HG02970 (cell line): ENCODE results near the gene OMP.

Experiments used
- ATAC-seq: cut with Tn5 transposase; IDR thresholded peaks from one replicate; pipeline ENCODE4 v1.9.1; 2021; ENCODE audit warnings: mild to moderate bottlenecking, moderate library complexity, moderate number of reproducible peaks; ENCODE audit not compliant: unreplicated experiment, low FRiP score

OMP gene

DNA sequence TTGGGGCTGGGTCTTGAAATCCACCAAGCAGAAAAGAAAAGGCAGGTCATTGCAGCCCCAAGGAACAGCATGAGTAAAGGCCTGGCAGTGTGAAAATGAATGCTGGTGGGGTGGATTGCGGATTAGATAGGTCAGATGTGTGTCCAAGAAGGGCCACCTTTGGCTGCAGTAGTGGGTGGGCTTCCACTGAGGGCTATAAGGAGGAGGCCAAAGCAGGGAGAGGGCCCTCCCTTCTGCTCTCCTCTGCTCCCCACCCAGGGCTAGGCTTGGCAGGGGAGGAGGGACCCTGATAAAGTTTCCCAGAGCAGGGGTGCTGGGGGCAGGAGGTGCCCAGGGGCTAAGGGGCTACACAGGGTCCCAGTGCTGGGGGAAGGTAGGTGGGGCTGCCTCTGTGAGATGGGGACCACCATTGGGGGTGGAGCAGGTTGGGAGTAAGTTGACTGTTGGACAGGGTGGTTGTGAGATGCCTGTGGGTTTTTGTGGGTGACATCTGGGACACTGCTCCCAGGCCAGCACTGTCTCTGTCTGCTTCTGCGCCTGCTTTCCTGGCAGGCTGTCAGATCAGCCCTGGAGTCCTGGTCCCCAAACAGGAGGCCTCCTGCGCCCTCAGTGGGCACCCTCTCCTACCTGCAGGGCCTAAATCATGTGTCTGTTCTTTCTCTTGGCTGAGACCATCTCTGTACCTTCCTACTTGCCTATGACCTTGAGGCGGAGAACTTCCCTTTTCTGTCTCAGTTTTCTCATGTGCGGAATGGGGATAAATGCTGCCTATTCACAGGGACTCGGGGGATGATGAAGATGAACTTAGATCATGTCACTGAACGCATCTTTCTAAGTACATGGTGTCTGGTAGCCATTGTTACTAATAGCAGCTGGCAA lies 33.9 kb upstream of the OMP start:
- no peak for ATAC-seq

DNA sequence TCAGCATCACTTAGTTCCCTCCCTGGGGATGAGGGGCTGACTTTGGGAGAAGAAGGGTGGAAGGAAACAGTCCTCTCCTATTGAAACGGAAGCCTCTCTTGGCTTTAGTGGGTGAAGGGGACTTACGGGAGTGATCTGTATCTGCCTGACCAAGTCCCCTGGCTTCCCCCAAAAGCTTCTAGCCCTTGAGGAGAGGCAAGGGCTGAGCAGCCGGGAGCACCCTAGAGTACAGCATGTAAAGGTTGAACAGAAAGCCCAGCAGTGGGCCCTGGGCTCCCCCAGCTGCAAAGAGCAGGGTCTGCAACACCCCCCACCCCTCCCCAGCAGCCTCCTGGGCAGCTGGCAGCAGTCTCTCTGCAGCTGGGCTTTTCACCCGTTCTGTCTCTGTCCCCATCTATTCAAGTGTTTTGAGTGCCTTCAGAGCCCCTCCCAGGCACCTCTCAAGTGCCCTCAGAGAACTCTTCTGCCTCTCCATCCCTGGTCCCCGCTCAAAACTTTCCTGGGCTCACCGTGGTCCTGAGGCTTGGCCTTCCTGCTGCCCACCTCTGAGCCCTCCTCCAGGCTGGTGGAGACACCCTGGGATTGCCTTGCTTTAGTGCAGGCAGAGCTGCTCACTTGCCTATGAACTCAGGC lies 33.2 kb upstream of the OMP start:
- ATAC-seq, result no peak

DNA sequence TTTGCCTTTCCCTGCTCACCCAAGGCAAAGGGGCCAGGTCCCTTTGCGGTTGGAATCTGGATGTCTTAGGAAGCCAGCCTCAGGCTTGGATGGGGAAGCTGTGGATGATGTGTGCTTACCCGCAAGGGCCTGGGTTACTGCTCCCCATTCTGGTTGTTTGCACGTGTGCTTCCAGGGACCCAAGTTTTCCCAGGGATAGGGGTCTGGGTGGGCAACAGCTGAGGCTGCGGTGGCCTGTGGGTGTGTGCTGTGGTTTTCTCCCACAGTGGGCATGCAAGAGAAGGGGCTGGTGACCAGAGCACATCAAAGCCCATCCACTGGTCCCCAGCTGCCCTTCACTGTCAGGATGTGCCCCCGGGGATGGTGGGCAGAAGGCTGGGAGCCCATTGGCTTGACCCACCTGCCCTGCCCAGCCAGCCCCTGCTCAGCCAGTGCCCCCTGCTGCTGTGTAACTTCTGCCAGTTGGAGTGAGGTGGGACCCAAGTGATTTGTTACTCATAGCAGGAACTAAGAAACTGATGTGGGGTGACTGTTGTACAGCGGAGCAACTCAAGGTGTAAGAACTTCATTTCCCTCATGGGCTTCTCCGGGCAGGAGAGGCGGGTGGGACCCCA lies 32.6 kb upstream of the OMP start:
- ATAC-seq, result no peak

DNA sequence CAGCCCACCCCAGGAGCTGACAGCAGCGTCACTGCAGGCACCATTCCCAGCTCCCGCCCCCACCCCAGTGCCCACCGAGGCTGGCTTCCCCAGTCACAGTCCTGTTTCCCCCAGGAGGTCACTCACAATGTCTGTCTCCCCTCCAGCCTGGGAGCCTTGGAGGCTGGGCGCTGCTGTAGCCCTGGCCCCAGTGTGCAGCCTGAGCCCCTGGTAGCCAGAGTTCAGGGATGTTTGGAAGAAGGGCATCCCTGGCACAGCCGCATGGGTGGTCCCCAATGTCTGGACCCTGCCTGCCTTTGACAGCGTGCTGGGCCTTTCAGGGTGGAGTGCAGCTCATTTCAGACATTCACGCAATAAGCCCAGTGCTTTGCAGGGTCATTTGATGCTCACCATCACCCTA lies 31.6 kb upstream of the OMP start:
- no peak for ATAC-seq

DNA sequence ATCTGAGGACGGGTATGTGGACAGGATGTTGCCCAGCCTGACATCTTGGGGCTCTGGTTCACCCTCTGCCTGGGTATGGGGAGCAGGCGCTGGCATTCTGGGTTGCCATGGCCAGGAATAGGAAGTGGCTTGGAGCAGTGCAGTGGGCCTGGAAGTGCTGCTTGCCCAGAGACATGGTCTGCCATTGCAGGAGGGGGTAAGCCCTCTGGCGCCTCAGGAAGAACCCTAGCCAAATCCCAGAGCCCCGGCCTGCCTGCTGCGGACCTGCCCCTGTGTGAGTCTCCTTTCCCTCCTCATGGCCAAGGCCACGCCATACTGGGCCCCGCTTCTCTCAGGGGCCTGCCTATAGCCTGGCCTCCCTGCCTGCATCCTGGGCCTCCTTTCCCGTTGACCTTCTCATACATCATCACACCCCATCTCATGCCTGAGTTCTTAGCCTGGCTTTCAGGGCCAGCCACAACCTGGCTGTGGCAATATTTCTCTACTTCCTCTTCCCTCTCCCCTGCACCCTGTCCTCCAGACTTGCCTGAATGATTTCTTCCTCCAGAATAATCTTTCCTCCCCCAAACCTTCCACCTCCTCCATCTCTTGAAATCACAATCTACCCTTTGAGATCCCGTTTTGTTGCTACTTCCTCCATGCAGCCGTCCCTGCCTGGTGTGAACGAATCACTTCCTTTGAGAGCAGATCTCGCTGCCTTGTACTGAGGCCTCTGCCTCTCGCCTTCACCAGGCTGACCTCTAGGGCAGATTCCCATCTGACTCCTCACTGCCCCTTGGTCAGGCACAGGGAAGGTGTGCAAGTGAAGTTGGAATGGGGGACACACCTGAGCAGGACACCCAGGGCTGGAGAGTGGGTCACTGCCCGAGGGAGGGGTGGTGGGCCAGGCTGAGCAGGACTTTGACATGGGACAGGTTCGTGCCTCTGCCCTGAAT lies 30.7 kb upstream of the OMP start:
- no peak for ATAC-seq

DNA sequence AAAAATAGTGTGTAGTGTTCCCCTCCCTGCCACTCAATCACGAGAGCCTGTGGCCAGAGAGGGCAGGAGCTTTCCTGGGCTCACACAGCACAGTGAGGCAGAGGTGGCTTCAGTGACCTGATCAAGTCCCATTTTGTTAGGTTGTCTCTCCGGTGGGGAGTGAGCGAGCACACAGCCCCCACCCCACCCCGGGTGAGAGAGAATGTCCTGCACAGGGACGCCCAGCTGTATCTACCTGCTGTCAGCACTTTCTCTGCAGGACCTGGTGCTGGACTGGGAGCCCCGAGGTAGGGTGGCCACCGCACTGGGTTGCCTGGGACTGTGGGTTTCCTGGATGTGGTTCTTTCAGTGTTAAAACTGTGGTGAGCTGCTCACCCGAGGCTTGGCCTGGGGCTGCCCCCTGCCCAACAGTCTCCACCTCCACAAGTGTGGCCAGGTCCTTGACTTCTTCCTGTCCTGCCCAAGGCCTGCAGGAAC lies 29.8 kb upstream of the OMP start:
- no peak for ATAC-seq

DNA sequence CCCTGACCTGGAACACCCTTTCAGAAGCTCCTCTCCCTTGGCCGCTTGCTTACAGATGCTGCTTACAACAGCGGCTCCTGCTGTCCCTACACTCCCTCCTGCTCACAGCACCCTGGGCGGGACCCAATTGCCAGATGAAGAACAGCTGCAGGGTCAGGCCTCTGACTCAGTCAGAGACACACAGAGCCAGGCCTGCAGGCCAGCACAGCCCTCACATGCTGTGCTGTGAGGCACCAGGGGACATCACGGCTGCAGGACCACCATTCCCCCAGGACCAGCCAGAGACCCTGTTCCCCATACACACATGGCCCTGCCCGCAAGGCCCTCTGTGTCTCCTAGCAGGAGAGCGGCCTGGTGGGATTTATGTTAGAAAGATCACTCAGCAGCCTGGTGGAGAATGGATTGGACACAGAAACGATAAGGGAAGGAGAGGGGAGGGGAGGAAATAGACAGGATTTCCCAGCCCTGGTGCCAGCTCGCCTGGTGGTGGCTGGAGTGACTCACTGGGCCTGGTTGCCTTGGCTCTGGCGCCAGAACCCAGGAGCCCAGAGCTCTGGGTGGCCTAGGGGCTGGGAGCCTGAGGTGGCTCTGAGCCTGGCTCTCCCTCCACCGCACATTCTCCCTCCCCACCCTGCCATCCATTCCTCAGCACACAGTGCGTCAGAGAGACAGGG lies 29.2 kb upstream of the OMP start:
- no peak for ATAC-seq

DNA sequence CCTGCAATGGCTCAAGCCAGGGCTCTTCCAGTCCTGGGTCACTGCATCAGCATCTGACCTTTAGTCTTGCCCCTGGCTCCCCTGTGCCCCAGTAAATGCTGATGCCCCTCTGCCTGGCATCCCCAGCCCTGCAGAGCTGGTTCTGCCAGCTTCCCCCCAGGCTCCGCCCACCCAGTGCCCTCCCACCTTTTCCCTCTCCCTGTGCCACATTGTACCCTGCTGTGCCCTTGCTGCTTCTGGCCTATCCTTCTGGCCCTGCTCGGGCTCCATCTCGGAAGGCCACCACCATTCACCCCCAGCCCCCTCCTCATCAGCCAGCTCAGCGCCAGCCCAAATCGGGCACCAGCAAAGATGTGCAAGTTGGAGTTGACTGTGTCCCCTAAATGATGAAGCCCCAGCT lies 28.4 kb upstream of the OMP start:
- ATAC-seq, result no peak

DNA sequence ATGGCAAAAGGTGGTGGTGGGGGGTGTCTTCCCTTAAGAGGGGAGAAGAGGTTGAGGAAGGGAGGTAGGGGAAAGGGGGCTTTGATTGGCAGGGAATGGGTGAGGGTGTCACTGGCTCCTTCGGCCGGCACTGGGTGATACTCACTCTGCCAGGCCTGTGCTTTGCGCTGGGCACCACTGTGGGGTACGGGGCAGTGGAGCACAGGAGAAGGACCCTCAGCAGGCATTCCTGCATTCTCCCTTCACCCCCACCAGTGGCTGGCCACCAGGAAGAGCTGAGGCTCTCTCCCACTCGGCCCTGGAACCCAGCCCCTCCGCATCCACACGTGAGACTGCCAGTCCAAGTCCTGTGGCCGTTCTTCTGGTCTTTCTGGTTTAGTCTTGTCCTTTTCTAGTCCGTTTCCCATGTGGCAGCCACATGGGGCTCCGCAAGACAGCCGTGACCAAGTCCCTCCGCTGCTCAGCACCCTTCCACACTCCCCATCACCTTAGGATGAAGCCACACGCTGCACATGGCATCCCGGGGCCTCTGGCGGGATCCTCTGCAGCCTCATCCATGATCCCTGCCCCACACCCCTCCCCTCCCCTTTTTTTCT lies 27.9 kb upstream of the OMP start:
- no peak for ATAC-seq

DNA sequence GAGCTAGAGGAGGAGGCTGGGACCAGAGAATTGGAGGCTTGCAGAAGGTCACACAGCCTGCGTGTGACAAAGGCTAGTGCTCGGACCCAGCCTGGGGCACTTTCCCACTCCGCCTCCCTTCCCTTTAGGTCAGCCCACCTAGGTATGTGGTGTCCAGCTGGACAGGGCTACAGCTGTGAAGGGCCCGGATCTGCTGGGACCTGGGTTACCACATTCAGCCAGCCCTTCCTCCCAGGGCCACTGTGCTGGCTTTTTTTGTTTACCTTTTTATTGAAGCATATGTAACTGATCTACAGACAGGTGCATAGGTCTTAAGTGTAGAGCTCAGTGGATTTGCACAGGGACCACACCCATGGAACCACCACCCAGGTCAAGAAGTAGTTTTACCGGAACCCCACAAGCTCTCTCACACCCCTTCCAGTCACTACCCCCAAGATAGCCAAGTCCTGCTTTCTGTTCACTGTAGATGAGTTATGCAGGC lies 27.2 kb upstream of the OMP start:
- ATAC-seq, result no peak

DNA sequence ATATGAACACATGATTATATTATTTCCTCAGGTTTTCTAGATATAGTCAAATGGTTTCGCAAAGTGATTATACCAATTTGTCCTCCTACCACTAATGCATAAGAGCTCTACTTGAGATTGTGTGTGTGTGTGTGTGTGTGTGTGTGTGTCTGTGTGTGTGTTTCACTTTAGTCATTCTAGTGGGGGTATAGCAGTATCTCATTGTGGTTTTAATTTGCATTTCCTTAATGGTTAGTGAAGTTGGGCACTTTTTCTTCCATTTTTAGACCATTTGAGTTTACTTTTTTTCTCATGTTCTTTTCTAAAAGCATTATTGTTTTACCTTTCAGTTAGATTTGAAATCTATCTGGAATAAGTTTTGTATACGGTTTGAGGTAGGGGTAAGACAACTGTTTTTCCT lies 23.0 kb upstream of the OMP start:
- ATAC-seq, result no peak

DNA sequence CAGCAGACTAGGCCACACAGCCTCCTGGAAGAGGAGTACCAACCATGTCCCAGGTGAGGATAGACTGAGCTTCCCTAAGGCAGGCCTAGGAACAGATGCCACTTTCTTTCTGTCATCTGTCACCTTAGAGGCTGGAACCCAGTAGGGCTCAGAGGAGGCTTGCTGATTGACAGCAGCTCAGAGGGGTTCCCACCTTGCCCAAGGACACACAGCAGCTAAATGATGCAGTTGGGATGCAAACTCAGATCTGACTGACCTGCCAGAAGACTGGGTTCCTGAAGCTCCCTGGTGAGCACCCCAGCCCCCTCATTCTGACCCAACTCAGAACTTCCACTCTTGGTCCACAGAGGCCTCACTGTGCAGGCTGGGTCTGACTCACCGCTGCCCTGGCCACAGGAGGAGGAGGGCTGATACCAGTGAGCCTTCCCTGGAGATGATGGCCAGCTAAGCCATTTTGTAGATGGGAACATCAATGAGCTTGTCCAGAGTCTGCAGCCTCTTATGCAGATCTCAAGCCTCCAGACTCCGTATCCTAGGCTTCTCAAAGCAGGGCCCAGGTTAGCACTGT lies 21.9 kb upstream of the OMP start:
- no peak for ATAC-seq

DNA sequence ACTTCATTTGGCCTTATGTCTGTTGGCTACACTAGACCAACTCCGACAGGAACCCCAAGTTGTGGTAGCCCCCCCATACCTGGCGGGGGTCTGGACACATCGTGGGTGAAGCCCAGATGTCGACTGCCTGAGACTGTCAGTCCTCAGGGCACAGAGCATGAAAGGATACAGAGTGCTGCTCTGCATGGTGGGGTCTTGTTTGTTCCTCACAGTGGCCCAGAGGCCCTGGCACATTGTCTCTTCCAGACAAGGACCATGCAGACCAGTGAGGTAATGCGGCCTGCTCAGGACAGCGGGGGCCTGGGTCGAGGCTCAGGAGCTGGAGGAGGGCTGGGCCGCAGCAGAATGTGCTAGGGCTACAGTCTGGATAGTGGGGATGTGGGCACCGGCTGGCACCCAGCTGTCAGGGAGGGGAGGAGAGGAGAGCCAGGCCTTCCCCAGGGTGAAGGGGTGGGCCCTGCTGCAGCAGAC lies 21.2 kb upstream of the OMP start:
- no peak for ATAC-seq

DNA sequence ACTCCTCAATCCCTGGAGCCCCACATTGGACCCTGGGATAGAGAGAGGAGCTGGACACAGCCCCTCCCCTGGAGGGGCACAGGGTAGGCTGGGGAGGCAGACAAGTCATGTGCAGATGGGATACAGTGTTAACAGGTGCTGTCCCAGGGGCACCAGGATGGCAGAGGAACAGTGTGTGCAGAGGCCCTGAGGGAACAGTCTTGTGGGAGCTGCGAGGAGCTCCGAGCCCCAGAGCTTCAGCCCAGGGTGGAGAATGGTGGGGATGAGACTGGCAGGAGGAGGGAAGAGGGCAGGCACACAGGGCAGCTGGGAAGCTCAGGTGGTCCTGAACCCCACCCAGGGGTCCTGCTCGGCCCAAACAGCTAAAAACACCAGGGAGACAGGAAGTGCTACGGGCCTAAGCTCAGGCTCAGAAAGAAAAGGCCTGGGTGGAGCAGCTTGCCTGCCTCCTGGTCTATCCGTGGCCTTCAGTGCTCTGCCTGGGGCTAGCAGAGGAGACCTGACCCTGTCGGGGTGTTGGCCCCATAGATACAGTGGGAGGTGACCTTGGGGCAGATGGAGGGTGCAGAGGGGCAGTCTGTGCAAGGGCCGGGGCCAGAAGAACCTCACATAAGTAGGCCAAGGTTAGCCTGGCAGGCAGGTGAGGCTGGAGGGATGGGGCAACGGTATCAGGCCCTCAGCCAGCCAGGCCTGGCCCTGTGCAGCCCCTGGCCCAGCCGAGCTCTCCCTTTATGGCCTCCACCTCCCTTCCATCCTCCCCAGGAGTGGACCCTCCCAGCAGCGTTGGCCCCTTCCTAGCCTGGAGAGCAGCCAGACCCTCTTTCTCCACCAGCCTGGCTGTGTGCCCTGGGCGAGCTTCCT lies 20.4 kb upstream of the OMP start:
- ATAC-seq, result no peak

DNA sequence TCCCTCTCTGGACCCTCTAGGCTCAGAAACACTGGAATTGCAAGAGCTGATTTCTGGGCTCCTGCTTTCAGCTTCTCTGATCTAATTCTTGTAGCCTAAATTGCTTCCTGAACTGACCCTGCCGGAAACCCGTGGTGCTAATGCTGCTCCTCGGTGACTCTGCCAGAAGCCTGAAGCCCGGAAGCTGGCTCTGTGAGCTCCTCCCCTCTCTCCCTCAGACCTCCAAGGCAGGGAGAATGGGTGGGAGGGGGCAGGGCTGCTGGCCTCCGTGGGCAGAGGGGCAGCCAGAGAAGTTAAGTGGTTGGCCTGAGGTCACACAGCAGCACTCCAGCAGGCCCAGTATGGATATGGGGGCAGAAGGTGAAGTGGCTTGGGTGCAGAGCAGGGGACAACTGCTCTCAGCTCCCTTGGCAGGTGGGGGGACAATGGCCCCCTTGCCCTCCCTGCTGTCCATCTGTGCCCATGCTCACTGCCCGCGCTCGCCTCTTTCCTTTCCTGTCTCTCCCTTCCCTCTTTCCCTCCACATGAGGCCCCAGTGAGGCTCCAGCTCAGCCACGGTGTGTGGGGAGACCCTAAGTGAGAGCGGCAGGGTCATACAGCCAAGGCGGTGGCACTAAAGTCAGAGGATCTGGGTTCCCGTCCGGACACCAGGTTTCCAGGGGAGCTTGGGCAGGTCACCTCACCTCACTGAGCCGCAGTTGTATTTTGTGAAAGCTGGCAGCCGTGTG lies 19.6 kb upstream of the OMP start:
- no peak for ATAC-seq

DNA sequence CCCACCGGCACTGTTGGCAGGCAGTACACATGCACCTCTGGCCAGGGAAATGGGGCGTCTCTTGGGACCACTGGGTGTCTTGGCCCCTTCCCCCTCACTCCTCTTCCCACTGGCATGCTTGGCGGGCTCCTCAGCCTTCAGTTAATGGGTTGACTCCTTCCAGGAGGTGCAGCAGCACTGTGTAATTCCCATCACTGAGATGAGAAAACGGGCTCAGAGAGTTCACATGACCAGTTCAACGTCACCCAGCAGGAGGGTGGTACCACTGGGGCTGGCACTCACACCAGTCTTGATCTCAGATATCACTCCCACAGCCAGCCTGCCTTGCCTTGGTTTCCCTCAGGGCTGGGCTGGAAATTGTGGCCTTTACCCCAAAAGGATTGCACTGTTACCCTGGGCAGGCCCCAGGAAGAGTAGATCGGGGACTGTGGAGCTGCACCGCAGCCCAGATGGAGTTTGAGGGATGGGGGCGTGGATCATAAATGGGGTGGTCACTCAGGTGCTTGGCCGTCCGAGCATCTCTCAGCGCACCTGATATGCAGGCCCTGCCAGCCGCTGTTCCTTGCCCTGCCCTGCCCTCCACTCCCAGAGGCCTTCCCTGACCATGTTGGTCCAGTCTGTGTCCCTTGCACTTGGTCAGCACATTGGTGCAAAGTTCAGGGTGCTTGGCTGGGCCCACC lies 18.9 kb upstream of the OMP start:
- ATAC-seq, result no peak
